Gastroesophageal sphincter (tissue), 4 donors: ENCODE data around the gene TMPRSS5. TPM values are rescaled to one million over a fixed set of nuclear protein-coding genes. Genes with fewer than 3 reads are reported as not detected.

ENCODE experiments used
- ATAC-seq: fragments of 150-250 bp; one replicate; pipeline ENCODE4 v1.9.1; 2016; ENCODE audit warnings: mild to moderate bottlenecking, moderate library complexity
- H3K27ac ChIP-seq, 4 donors: fragments of 200-600 bp; sonication (generic) in 3 of 4; 1 replicate in 3 of 4; 2 replicates in 1 of 4; pipeline ENCODE4 v1.5.1; 2016 to 2019
- H3K27me3 ChIP-seq: fragments of 200-600 bp; sonication (generic); one replicate; pipeline ENCODE4 v1.5.1; 2019
- H3K36me3 ChIP-seq, 2 donors: fragments of 200-600 bp; sonication (generic); one replicate each; pipeline ENCODE4 v1.5.1; 2019; ENCODE audit warnings: control low read depth in 1 of 2
- H3K4me1 ChIP-seq, 3 donors: fragments of 200-600 bp; sonication (generic); 1 replicate in 2 of 3; 2 replicates in 1 of 3; pipeline ENCODE4 v1.5.1; 2016 to 2019; ENCODE audit warnings: control low read depth in 2 of 3
- H3K4me3 ChIP-seq, 2 donors: fragments of 200-600 bp; sonication (generic); one replicate each; pipeline ENCODE4 v1.5.1; 2019; ENCODE audit warnings: mild to moderate bottlenecking in 1 of 2, moderate library complexity in 1 of 2
- H3K9me3 ChIP-seq, 3 donors: fragments of 200-600 bp; sonication (generic); one replicate each; pipeline ENCODE4 v1.5.1; 2017 to 2019; ENCODE audit warnings: control low read depth in 2 of 3
- CTCF ChIP-seq, 4 experiments: fragments of 200-600 bp in 2 of 4; fragments of 450-650 bp in 2 of 4; sonication (generic) in 1 of 4; IDR thresholded peaks; one replicate each; pipeline ENCODE4 v1.5.1; 2017 to 2019; ENCODE audit warnings: antibody characterized with exemption in 4 of 4, mild to moderate bottlenecking in 2 of 4, moderate library complexity in 2 of 4
- EP300 ChIP-seq: sonication (generic); formaldehyde crosslinking; IDR thresholded peaks from one replicate; pipeline ENCODE4 v1.6.1; 2017; ENCODE audit warnings: antibody characterized with exemption, mild to moderate bottlenecking
- POLR2A ChIP-seq, 2 donors: fragments of 450-650 bp; IDR thresholded peaks; one replicate each; pipeline ENCODE4 v1.6.1; 2017; ENCODE audit warnings: antibody characterized with exemption in 2 of 2, mild to moderate bottlenecking in 2 of 2, moderate library complexity in 1 of 2
- POLR2AphosphoS5 ChIP-seq: sonication (generic); formaldehyde crosslinking; IDR thresholded peaks from one replicate; pipeline ENCODE4 v1.6.1; 2017; ENCODE audit warnings: antibody characterized with exemption
- WGBS, 2 donors: methylation state at CpG; one replicate each; pipeline ENCODE4 v1.1.5; 2018; ENCODE audit warnings: low coverage in 1 of 2; 5-methylcytosine and 5-hydroxymethylcytosine counted together
- total RNA-seq, 4 donors: library from RNA; depleted of rRNA; stranded (reverse); fragments of >200 nt; gene quantifications; one replicate each; pipeline ENCODE4 v1.1.0, GENCODE V29; 2016

The TMPRSS5 gene
- total RNA-seq, 4 donors from 2014 or later: 0.40 to 0.85 (median 0.47) TPM; not detected in 1

- no peaks in the 10 kb centered on the region for H3K36me3 ChIP-seq
Observed at GRCh38 chr11:113670831-113671215, 35.3 kb downstream of the TMPRSS5 start.

GRCh38 chr11:113670149-113670830 is 35.8 kb downstream of the TMPRSS5 start:
- no peak for TF ChIP-seq EP300
- TF ChIP-seq POLR2AphosphoS5: no peak
- TF ChIP-seq CTCF (IDR thresholded peaks at IDR 0.05): no peak
- no peak for TF ChIP-seq POLR2A (IDR thresholded peaks at IDR 0.05)
- no peak for ATAC-seq
- H3K4me3 ChIP-seq: no peak overlapping the region
- no peaks in the 10 kb centered on the region for H3K27me3 ChIP-seq
- no peaks in the 10 kb centered on the region for H3K36me3 ChIP-seq
- H3K4me1 ChIP-seq: no peaks in the 10 kb centered on the region
- peaks cover 0 to 18% (median 0%) of the 10 kb centered on the region in 3 donors for H3K9me3 ChIP-seq
- H3K27ac ChIP-seq: no peak overlapping the region

More at GRCh38 chr11:113670831-113671215, 35.3 kb downstream of the TMPRSS5 start:
- Histone ChIP-seq H3K27me3 (no peaks in the 10 kb centered on the region), H3K4me1 (no peaks in the 10 kb centered on the region), H3K4me3 (no peak overlapping the region), H3K9me3 (peaks cover 0 to 14% (median 0%) of the 10 kb centered on the region in 3 donors), H3K27ac (no peak overlapping the region)
- WGBS, 2 donors: 82% methylated on average over 3 of the region's 3 CpGs
- TF ChIP-seq POLR2A (IDR thresholded peaks at IDR 0.05): no peak
- no peak for TF ChIP-seq POLR2AphosphoS5
- TF ChIP-seq EP300: no peak
- no peak for TF ChIP-seq CTCF (IDR thresholded peaks at IDR 0.05)
- no peak for ATAC-seq

- peaks cover 0 to 21% (median 0%) of the 10 kb centered on the region in 3 donors for H3K9me3 ChIP-seq
- H3K27me3 ChIP-seq: no peaks in the 10 kb centered on the region
- H3K4me3 ChIP-seq: no peak overlapping the region
- H3K4me1 ChIP-seq: no peaks in the 10 kb centered on the region
- TF ChIP-seq POLR2AphosphoS5: no peak
- TF ChIP-seq CTCF (IDR thresholded peaks at IDR 0.05): no peak
- TF ChIP-seq POLR2A (IDR thresholded peaks at IDR 0.05): no peak
- no peak for TF ChIP-seq EP300
- no peak for ATAC-seq
- no peaks in the 10 kb centered on the region for H3K36me3 ChIP-seq
- H3K27ac ChIP-seq: no peak overlapping the region
Observed at GRCh38 chr11:113668255-113668654, 37.9 kb downstream of the TMPRSS5 start.

- H3K27ac ChIP-seq: no peak overlapping the region
- H3K9me3 ChIP-seq: peaks cover 0 to 21% (median 0%) of the 10 kb centered on the region in 3 donors
- ATAC-seq: no peak
- H3K4me1 ChIP-seq: no peaks in the 10 kb centered on the region
- no peaks in the 10 kb centered on the region for H3K27me3 ChIP-seq
- no peak overlapping the region for H3K4me3 ChIP-seq
- TF ChIP-seq EP300 (no peak), CTCF (IDR thresholded peaks at IDR 0.05) (no peak), POLR2A (IDR thresholded peaks at IDR 0.05) (no peak), POLR2AphosphoS5 (no peak)
- H3K36me3 ChIP-seq: no peaks in the 10 kb centered on the region
- 50 to 62% methylated on average over 1 of the region's 1 CpG for WGBS, 2 donors
Observed at GRCh38 chr11:113667801-113668200, 38.3 kb downstream of the TMPRSS5 start.

- ATAC-seq: no peak
- H3K4me1 ChIP-seq: no peaks in the 10 kb centered on the region
- TF ChIP-seq POLR2A (IDR thresholded peaks at IDR 0.05): no peak
- no peak for TF ChIP-seq CTCF (IDR thresholded peaks at IDR 0.05)
- no peak for TF ChIP-seq POLR2AphosphoS5
- no peak for TF ChIP-seq EP300
Observed at GRCh38 chr11:113666584-113666983, 39.5 kb downstream of the TMPRSS5 start.

More at GRCh38 chr11:113666584-113666983, 39.5 kb downstream of the TMPRSS5 start:
- Histone ChIP-seq H3K27me3 (no peaks in the 10 kb centered on the region), H3K36me3 (no peaks in the 10 kb centered on the region), H3K9me3 (peaks cover 0 to 21% (median 0%) of the 10 kb centered on the region in 3 donors), H3K27ac (no peak overlapping the region), H3K4me3 (no peak overlapping the region)
- WGBS, 2 donors: 93 to 95% methylated on average over 2 of the region's 2 CpGs
